Rectal smooth muscle tissue (tissue), 1 donor: Measurements from ENCODE around the gene B4GALT1.

Experiments used
- H3K27ac ChIP-seq: one replicate; pipeline ENCODE4 v1.7.0; 2013; ENCODE audit warnings: low read depth, low read length, inconsistent platforms
- H3K27me3 ChIP-seq: one replicate; pipeline ENCODE4 v1.7.0; 2013; ENCODE audit warnings: low read length; ENCODE audit not compliant: control insufficient read depth, insufficient read depth
- H3K36me3 ChIP-seq: one replicate; pipeline ENCODE4 v1.7.0; 2013; ENCODE audit warnings: low read length; ENCODE audit not compliant: control insufficient read depth, insufficient read depth
- H3K4me1 ChIP-seq: one replicate; pipeline ENCODE4 v1.7.0; 2013; ENCODE audit warnings: low read length; ENCODE audit not compliant: control insufficient read depth, insufficient read depth
- H3K4me3 ChIP-seq: one replicate; pipeline ENCODE4 v1.7.0; 2013; ENCODE audit warnings: low read length
- H3K9ac ChIP-seq: one replicate; pipeline ENCODE4 v1.7.0; 2013; ENCODE audit warnings: low read length

B4GALT1 gene

DNA sequence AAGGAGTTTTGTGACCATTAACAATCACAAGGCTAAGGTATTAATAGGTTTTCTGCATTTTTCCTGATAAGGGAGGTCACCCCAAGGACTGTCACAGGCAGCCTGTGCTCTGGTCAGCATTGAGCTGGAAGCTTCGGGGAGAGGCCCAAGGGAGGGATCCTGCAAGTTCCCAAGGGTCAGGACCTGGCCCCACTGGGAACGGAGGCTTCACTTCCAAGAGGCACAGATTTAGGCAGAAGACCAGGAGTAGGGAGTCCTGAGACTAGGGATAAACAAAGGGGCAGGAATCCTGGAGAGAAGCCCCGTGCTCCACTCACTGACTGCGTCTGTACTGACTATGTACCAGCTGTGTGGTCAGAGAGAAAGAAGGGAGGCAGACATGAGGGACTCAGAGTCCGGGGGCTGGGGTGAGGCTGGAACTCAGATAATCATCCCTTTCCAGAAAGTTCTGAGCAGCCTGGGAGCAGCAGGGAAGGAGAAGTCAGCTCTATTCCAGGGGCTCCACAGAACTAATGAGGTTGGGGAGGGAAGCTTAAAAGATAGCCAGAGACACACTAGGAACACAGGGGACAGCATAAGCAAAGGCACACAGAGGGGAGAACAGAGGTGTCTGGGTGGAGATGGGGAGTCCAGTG is 37.8 kb downstream of the B4GALT1 start:
- no peak overlapping the region for H3K4me3 ChIP-seq
- no peak overlapping the region for H3K27ac ChIP-seq
- H3K27me3 ChIP-seq: no peaks in the 10 kb centered on the region
- H3K9ac ChIP-seq: no peak overlapping the region
- peaks cover 15% of the 10 kb centered on the region for H3K36me3 ChIP-seq
- no peaks in the 10 kb centered on the region for H3K4me1 ChIP-seq

DNA sequence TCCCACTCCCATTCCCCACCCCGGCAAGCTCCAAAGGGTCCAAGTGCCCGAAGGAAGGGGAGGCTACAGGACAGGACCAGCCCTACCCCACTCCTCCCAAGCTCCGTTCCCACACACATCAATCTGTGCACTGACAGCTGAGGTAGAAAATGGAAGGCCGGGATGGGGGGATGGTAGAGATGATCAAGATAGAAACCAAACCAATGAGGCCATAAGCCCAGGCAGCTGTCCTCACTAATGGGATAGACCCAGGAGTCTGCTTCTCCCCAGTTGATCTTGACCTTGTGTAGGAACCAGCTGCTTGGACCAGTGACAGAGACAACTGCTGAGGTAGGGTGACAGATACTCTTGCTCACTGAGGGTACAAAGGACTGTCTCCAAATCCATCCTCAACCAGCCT is 38.6 kb downstream of the B4GALT1 start:
- Histone ChIP-seq H3K27ac (no peak overlapping the region), H3K36me3 (peaks cover 10% of the 10 kb centered on the region), H3K27me3 (no peaks in the 10 kb centered on the region), H3K4me3 (no peak overlapping the region), H3K9ac (no peak overlapping the region), H3K4me1 (no peaks in the 10 kb centered on the region)

DNA sequence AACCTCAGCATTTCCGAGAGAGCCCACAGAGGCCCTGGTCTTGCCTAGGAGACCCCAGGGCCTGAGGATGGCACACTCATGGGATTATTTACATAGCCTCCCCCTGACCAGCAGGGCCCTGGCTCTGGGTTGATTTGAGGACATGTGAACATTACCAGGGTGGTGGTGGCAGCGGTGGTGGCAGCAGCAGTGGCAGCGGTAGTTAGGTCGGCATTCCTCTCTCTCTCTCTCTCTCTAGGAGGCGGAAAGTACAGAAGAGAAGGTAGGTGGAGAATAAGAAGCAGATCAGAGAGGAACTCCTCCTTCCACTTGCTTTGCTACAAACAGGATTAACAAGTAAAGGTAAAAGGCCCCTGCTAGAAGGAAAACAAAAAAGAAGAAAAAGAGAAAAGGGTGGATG is 39.3 kb downstream of the B4GALT1 start:
- Histone ChIP-seq H3K27me3 (no peaks in the 10 kb centered on the region), H3K4me1 (no peaks in the 10 kb centered on the region), H3K27ac (no peak overlapping the region), H3K4me3 (no peak overlapping the region), H3K9ac (no peak overlapping the region), H3K36me3 (peaks cover 8% of the 10 kb centered on the region)

DNA sequence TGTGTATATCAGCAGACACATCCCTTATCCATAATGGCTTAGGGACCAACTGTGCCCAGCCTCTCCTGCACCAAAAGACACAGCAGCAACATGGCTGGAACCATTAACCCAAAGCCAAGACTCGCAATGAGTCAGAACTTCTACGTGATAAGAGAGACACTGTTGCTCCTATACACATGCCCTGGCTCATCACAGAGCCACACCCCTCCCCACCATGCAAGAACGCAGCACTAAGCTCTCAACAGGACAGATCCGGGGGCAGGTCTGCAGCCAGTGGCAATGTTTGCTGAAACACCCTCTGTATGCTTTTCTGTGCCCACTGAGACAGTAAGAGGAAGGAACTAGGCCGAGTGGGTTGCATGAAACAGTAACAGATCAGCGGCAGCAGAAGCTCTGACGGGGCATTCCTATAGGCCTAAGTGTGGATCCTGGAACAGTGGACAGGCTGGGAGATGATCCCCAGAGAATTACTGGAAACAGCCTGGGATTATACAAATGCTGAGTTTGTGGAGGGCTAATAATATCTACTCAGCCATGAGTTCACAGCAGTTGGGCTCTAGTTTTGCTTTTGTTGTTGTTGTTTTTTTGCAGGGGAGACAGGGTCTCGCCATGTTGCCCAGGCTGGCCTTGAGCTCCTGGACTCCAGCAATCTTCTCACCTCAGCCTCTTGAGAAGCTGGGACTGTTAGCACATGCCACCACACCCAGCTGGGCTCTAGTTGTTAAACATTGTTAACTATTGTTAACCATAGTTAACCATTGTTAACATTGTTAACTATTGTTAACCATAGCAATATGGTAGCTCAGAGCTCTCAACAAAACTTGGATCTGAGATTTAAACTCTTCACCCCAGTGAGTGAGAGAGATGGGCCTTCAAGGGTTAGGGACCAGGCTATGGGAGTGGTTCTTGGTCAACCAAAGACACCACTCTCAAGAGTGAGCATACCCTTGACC is 41.0 kb downstream of the B4GALT1 start:
- Histone ChIP-seq H3K4me1 (no peaks in the 10 kb centered on the region), H3K27ac (no peak overlapping the region), H3K36me3 (peaks cover 8% of the 10 kb centered on the region), H3K4me3 (no peak overlapping the region), H3K27me3 (no peaks in the 10 kb centered on the region), H3K9ac (no peak overlapping the region)

DNA sequence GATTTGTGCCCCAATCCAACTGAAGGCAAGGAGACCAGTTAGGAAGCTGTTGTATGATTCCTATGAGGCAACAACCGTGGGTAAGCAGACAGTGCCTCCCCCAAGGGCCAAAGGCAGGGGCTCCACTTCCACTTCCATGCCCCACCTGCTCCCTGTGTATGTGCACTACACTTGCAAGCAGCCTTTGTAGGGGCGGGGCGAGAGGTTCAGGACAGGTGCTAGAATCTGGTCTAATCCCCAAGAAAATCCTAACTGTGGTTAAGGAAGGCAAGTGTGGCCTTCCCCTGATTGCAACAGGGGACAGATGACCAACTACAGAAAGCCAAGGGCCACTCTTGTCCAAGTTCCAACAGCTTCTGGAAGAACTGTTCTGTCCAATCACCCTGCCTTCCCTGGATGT is 41.7 kb downstream of the B4GALT1 start:
- Histone ChIP-seq H3K36me3 (peaks cover 8% of the 10 kb centered on the region), H3K4me1 (no peaks in the 10 kb centered on the region), H3K27ac (no peak overlapping the region), H3K27me3 (no peaks in the 10 kb centered on the region), H3K9ac (no peak overlapping the region), H3K4me3 (no peak overlapping the region)

DNA sequence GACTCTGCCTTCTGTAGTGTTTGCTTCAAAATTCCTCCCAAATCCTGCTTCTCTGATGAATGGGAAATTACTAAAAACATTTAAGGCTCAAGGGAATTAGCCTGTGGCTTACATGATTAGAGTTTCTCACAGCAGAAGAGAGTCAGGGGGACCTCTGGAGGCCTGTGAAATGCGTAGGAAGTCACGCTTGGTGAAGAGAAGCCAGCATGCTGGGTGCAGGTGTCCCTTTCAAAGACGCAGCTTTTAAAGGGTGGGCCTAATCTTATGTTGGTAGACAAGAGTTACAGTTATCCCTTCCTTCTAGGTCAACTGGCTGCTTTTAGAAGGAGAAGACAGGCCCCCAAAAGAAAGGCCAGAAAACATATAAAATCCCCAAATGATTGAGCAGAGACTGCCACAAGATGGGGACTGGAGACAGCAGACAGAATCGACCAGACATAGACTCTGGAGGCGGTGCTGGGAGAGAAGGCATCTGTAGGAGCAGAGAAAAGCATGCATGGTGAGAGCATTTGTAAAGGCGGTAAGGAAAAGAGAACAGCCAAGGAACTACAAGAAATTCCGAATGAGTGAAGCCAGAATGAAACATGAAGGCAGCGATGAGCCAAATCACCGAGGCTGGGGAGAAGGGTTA is 42.3 kb downstream of the B4GALT1 start:
- Histone ChIP-seq H3K27me3 (no peaks in the 10 kb centered on the region), H3K4me1 (no peaks in the 10 kb centered on the region), H3K36me3 (peaks cover 8% of the 10 kb centered on the region), H3K27ac (no peak overlapping the region), H3K4me3 (no peak overlapping the region), H3K9ac (no peak overlapping the region)

DNA sequence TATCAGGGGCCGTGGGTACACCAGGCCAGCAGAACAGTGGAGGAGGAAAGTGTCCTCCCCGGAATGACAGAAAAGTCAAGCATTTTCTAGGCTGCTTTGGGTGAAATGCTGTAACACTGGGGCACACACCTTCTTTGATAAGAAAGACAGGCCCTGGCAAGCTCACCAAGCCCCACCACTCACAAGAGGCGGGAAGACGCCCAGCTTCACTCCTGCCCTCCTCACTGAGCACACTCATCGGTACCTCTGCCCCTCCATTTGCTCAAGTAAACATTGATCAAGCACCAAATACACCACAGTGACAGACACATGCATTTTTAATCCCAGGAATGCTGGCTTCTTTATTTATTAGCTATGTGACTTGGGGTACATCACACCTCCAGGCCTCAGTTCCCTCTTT is 43.1 kb downstream of the B4GALT1 start:
- H3K4me3 ChIP-seq: no peak overlapping the region
- H3K27ac ChIP-seq: no peak overlapping the region
- no peaks in the 10 kb centered on the region for H3K27me3 ChIP-seq
- H3K9ac ChIP-seq: no peak overlapping the region
- peaks cover 12% of the 10 kb centered on the region for H3K36me3 ChIP-seq
- no peaks in the 10 kb centered on the region for H3K4me1 ChIP-seq

DNA sequence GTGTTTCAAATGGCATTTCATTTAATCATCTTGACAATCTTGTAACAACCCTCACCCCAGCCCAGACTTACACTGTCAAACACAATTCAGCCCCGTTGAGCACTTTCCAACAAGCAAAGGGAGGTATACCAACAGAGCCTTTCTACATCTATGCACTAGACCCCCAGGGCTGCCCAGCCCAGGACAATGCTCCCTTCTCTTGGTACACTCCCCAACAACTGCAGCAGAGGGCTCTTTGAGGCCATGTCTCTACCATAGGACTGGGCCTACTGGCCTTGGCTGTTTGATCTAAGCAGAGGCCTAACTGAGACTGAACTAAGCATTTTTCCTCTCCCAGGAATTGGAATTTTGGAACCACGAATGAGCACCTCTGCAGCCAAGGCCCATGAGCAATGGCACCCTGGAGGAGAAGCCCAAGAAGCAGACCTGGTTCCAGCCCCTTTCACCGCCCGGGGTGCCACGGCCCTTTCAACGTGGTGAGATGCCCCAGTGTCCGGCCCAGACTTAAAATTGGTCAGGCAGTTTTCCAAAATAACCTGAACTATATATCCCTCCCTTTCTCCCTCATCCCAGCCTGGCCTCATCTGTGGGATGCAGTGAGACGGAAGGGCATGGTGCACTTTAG is 43.6 kb downstream of the B4GALT1 start:
- Histone ChIP-seq H3K9ac (no peak overlapping the region), H3K4me3 (no peak overlapping the region), H3K4me1 (no peaks in the 10 kb centered on the region), H3K27ac (no peak overlapping the region), H3K27me3 (no peaks in the 10 kb centered on the region), H3K36me3 (peaks cover 8% of the 10 kb centered on the region)

DNA sequence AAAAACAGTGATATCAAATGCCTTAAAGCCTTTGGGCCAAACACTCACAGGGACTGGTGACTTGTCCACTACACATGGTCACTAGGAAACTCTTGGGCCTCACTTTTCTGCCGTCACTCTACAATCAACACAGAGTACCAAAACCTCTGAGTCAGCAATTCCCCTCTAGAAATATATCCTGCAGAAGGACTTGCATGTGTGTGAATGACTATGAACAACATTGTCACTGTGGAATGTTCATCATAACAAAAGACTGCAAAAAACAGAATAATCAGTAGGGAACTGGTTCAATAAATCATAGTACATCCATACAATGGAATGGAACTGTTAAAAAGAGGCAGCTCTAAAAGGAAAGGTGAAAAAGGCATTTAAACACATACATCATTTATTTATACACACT is 46.5 kb downstream of the B4GALT1 start:
- peaks cover 6% of the 10 kb centered on the region for H3K36me3 ChIP-seq
- no peak overlapping the region for H3K27ac ChIP-seq
- H3K4me1 ChIP-seq: no peaks in the 10 kb centered on the region

DNA sequence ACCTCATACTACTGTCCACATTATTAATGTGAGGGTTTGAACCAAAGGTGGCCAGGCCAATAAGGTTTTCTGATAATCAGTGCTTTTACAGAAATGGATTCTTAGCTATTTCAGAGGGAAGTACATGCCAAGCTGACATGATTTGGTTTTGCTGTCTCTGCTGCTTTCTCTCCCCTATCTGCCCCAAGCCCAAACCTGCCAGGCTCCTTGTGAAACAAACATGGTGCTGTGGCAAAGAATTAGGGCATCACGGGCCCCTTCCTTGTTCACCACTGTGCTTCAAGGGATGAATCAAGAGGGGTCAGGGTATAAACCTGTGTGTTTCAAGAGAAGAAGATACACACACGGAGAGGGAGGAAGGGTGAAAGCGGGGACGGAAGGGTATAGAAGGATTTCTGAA is 49.3 kb downstream of the B4GALT1 start:
- Histone ChIP-seq H3K27me3 (no peaks in the 10 kb centered on the region), H3K27ac (no peak overlapping the region), H3K9ac (no peak overlapping the region), H3K4me3 (no peak overlapping the region), H3K36me3 (peaks cover 13% of the 10 kb centered on the region), H3K4me1 (no peaks in the 10 kb centered on the region)

More for the DNA sequence above, 46.5 kb downstream of the B4GALT1 start:
- H3K27me3 ChIP-seq: no peaks in the 10 kb centered on the region
- H3K4me3 ChIP-seq: no peak overlapping the region
- no peak overlapping the region for H3K9ac ChIP-seq

DNA sequence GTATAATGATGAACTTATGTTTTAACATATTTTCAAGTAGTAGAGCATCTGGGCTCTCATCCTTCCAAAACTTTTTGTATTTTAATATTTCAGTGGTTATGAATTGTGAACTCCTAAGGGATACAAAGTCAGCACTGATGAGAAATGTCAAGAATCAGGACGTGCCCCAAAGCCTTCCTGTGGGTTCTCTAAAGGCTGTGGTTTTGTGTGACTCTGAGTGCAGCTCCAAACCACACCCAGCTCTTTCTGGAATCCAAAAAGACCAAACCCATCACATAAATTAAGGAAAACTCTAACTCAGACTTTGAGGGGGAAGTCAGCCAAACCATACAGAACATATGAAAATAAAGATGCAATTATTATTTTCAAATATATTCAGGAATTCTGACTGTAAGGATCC is 49.8 kb downstream of the B4GALT1 start:
- H3K4me3 ChIP-seq: no peak overlapping the region
- H3K9ac ChIP-seq: no peak overlapping the region
- H3K27ac ChIP-seq: no peak overlapping the region
- no peaks in the 10 kb centered on the region for H3K4me1 ChIP-seq
- H3K27me3 ChIP-seq: no peaks in the 10 kb centered on the region
- peaks cover 13% of the 10 kb centered on the region for H3K36me3 ChIP-seq

DNA sequence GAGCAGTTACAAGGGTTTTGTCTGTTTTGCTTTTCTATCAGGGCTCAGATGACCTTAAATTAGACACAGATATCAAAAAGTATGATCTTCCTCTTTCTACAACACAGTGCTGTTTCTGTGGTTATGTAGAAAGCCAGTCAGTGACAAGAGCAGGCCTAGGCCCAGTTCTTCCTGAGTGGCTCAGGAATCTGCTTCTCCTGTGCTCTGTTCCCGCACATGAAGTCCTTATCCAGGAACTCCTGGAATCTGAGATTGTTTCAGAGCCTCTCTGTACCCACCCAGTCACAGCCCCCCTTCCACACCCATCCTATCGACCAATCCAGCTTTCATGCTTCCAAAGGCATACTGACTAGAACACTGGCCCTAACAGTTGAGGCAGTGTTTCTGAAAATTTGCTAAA is 50.3 kb downstream of the B4GALT1 start:
- Histone ChIP-seq H3K4me1 (no peaks in the 10 kb centered on the region), H3K27ac (no peak overlapping the region), H3K27me3 (no peaks in the 10 kb centered on the region), H3K9ac (no peak overlapping the region), H3K36me3 (peaks cover 13% of the 10 kb centered on the region), H3K4me3 (no peak overlapping the region)
